ENCODE measurements around the gene TNFSF10.

TNFSF10 gene

DNA sequence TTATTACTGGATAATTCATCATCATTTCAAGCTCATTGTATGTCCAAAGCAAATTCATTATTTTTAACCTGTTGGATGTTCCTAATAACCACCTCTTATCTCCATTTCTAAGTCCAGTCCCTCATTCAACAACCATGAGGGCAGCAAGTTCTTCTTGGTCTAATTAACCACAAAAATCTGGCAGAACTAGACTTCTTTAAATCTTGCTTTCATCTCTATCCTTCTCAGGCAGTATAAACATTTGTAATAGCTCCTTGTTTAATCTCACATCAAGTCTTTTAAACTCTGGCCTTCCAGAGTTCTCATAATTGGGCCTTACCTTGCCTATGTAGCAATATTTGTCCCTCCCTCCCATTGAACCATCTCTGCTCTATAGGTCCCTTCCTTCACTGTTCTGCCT lies 57.9 kb downstream of the TNFSF10 start:
- TF ChIP-seq, protein P1, sequence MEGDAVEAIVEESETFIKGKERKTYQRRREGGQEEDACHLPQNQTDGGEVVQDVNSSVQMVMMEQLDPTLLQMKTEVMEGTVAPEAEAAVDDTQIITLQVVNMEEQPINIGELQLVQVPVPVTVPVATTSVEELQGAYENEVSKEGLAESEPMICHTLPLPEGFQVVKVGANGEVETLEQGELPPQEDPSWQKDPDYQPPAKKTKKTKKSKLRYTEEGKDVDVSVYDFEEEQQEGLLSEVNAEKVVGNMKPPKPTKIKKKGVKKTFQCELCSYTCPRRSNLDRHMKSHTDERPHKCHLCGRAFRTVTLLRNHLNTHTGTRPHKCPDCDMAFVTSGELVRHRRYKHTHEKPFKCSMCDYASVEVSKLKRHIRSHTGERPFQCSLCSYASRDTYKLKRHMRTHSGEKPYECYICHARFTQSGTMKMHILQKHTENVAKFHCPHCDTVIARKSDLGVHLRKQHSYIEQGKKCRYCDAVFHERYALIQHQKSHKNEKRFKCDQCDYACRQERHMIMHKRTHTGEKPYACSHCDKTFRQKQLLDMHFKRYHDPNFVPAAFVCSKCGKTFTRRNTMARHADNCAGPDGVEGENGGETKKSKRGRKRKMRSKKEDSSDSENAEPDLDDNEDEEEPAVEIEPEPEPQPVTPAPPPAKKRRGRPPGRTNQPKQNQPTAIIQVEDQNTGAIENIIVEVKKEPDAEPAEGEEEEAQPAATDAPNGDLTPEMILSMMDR (conservative IDR thresholded peaks at IDR 0.05), result no peak
- H3K27ac ChIP-seq, result no peak overlapping the region

DNA sequence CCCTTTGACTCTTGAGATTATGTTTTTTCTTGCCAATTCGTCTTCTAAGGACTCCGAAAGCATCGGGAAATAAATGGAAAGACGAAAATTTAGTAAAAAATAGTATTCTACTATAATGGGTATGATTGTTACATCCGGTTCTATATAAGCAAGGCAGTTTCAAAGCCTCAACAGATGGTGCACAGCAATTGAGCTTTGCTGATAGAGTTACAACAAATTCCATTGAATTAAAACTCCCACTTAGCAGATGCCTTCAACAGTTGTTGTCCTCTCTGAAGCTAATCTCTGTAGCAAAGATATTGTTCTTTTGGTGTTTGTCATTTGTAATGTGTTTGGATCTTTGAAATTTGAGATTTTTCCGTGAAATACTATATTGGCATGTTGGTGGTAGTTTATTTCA lies 58.9 kb downstream of the TNFSF10 start:
- no peak overlapping the region for H3K27ac ChIP-seq
- TF ChIP-seq, protein P1 (conservative IDR thresholded peaks at IDR 0.05), result no peak

DNA sequence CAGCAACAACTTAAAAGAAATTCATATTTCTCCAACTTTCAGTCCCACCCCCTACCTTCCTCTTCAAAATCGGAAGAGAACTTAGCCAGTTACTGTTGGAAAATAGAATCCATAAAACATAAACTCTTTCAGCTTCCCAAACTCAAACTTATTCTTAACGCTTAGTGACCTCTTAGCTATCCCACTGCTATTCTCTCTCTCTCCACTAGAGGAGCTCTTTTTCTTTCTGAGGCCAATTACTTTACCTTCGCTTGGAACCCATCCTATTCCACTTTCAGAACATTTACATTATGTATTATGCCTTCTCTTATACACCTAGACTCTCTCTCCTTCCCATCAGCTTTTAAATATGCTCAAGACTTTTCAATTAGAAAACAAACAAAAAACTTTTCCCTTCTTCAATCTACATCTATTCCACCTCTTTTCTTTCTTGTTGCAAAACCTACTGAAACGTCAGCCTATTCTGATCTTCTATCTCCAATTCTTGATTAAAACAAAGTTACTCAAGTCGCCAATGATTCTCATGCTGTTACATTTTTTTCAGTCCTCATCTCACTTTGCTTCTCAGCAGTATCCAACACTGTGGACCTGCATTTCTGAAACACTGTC lies 61.6 kb downstream of the TNFSF10 start:
- no peak overlapping the region for H3K27ac ChIP-seq
- TF ChIP-seq, protein P1 (conservative IDR thresholded peaks at IDR 0.05), result peak; percentile 77

DNA sequence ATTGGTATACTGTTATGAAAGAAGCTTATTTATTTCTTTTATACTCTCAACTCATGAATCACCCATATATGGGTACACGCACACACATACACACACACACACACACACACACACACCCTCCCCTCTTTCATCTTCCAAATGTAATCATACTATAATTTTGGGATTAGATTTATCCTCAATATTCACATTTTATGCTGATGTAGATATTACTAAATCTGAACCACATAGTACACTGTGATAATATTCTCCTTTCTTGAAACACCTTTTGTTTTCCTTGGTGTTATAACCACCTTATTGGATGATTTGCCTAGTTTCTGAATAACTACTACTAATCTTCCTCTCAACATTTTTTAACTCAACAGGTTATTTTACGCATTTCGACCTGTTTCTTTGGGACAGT lies 66.8 kb downstream of the TNFSF10 start:
- TF ChIP-seq, protein P1 (conservative IDR thresholded peaks at IDR 0.05), result no peak
- H3K27ac ChIP-seq, result no peak overlapping the region
